HuH-7.5 (cell line): ENCODE results near the gene CEACAM18.
A peak's percentile ranks its signal among the peaks of the same experiment; 100 is the strongest.
"Not testable (repeated sequence)": the region's sequence is repeated elsewhere in the genome, so short reads cannot be mapped to it uniquely, and the experiment has no call there.

ENCODE experiments used
- DNase-seq: peaks from one replicate; pipeline ENCODE4 v3.0.0; 2011; ENCODE audit warnings: low spot score

CEACAM18 gene

DNA sequence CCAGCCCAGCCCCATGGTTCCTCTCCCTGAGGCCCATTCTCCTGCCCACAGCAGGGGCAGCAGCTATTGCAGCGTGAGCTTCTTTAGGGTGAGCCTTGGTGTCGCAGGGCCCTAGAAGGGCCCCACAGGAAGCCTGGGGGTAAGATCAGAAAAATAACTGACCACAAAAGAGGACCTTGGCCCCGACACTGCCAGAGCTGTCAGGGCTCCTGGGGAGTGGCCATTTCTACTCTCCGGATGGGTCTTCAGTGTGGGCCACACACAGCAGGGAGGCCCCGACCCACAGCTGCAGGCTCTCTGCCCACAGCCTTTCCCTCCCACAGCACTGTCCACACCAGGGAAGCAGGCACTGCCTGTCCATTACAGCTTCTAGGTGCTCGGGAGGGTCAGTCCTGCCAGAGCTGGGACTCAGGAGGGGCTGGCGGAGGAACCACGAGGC is 16.6 kb upstream of the CEACAM18 start:
- DNase-seq, result no peak

DNA sequence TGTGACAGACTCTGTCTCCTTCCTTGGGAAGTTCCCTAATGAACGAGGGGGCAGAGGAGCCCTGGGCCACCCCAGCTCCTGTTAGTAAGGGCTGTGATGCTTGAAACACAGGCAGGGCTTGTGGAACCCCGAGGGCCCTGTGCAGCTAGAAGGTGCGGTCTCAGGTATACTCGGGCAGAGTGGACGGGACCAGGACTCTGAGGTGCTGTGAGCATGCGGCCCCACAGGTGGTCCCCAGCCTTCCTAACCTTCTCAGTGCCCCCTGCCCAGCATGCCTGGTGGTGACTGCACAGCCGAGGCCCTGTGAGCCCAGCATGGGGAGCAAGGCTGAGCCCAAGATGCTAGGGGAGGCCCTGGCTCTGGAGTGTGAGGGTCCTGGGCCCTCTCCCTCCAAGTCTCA is 16.1 kb upstream of the CEACAM18 start:
- no peak for DNase-seq

DNA sequence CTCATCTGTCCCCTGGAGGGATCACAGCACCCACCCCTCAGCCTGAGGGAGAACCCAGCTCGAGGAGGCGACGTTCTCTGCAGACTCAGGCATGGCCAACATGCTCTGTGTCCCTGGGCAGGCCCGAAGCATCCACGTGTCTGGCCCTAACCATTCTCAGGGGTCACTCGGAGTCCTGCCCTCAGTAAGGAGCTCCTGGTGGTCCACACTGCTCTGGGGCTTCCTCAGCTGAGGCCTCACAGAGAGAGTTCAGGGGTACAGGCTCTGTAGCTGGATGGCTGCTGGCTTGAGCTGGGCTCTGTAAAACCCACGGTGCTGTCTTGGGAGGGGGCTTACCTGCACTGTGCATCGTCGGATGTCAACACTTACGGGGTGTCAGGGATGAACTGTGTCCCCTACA is 15.7 kb upstream of the CEACAM18 start:
- no peak for DNase-seq

DNA sequence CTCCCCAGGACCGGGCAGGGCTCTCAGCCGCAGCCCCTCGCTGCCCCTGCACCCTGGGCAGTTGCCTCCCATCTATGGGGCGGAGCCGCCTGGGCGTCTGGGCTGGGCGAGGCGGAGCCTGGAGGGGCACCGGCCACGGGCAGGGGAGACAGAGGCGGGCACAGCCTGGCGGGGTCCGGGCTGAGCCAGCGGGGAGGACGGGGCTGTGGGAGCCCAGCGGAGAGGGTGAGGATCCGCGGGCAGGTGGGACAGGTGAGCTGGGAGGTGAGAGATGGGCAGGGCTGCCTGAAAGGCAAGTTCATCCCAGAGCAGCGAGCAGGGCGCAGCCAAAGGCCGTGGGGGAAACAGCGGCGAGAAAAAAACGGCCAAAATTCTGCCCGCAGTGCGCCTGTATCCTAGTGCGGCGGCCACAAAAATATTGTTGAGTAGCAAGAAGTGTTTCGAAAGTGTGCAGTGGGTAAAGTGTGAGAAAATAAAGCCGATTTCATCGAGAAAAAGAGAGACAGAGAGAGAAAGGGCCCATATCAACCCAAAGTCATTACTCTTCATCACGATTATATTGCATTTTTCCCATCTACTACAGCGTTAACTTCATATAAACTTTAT is 14.3 kb upstream of the CEACAM18 start:
- not testable (repeated sequence) for DNase-seq

DNA sequence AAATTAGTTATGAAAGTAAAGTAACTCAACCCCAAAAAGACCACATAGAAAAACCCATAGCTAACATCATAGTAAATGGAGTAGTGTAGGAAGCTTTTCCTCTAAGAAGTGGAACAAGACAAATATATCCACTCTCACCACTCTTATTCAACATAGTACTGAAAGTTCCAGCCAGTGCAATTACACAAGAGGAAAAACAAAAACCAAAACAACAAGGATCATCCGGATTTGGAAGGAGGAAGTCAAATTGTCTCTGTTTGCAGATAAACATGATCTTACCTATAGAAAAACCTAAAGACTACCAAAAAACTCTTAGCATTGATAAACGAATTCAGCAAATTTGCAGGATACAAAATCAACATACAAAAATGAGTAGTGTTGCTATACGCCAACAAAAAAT is 11.6 kb upstream of the CEACAM18 start:
- DNase-seq, result no peak

DNA sequence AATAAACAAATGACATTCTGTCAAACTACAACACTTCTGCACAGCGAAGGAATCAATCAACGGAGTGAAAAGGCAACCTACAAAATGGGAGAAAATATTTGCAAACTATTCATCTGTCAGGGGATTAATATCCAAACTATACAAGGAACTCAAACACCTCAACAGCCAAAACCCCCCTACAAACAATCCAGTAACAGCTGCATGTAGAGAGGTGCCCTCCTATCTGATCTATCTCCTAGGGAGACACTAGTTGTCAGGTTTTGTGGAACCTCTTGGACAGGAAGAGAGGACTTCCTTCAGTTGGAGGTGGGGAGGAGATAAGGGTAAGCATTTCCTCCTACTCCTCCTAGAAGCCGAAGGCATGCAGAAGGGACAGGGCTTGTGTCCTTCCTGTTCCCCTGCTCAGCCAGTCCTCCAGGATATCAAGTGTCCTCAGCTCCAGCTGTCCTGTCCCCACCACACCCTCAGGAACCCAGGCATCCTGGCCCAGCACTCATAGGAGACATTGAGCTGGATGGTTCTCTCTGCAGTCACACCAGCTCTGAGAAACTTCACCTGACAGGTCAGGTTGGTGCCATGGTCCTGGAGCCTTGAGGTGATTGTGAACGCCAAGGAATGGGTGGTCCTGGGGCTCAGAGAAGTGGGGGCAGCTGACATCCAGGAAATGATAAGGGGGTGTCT is 10.3 kb upstream of the CEACAM18 start:
- DNase-seq, result no peak

DNA sequence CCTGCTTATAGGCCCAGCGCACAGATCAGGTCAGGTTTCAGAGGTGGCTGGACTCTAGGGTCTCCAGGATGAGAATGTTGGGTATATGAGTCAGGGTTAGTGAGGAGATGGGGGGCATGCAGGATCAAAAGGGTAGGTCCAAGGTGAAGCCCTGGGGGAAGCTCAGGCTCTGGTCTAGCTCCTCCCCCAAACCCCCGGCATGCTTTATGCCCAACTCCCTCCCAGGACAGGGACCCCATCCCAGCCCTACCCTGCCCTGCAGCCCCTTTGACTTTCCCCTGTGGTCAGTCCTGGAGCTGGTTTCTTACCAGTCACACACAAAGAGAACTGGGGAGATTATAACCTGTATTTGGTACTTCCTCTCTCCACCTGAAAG is 9.8 kb upstream of the CEACAM18 start:
- DNase-seq, result no peak

DNA sequence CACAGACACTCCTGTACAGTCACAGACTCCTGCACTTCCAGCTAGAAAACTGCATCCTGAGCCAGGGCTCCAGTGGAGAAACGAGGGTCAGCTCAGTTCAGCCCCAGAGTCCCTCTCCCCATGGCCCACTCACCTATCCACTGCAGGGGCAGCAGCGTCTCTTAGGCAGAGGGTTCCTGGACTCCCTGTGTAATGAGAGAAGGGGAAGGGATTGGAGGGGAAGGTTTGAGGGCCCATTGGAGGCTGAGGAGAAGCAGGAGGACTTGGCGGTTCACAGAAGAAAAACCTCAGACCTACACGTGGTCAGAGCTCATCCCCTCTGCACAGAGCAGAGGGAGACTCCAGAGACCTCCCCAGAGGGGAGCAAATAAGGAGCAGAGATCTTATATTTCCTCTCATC is 9.2 kb upstream of the CEACAM18 start:
- no peak for DNase-seq

DNA sequence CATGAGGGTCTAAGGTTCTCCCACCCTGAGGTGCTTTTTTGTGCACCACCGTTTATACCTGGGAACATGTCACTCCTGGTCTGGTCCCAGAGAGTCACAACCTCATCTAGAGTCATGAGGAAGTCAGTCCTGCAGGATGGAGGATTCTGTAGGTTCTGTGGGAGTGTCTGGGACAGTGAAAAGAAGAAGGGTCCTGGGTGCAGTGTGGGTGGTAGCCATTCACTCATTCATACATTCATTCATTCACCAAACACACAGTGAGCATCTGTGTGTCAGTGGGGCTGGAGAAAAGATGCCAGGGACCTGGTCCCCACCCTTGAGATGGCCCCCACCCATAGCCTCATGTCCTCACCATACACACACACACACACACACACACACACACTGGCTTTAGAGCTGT is 8.7 kb upstream of the CEACAM18 start:
- no peak for DNase-seq

DNA sequence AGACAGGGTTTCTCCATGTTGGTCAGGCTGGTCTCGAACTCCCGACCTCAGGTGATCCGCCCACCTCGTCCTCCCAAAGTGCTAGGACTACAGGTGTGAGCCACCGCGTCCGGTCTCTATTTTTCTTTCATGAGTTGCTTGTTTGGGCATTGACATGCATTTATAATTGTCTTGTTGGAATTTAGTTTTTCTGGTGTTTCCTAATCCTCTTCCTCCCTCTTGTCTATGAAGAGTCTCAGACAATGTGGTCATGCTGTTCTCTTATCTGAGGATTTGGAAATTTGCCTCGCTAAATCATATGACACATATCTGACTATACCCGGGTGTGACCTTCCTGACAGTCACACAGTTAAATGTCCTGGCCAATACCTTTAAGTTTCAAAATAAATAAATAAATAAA is 7.4 kb upstream of the CEACAM18 start:
- no peak for DNase-seq

DNA sequence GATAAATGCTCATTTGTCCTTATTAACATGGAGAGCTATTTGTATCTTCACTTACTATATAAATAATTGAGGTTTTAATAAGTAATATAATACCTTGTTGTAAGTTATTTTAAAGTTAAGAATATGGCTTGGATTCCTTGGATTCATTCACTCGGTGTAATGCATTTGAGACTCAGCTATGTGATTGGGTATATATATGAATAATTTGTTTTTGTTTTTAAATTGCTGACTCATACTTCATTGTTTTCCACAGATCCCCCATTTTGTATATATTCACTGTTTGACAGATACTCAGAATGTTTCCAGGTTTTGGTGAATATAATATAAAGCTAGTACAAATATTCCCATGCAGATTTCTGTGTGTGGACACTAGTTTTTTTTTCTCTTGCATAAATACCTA is 6.8 kb upstream of the CEACAM18 start:
- no peak for DNase-seq

DNA sequence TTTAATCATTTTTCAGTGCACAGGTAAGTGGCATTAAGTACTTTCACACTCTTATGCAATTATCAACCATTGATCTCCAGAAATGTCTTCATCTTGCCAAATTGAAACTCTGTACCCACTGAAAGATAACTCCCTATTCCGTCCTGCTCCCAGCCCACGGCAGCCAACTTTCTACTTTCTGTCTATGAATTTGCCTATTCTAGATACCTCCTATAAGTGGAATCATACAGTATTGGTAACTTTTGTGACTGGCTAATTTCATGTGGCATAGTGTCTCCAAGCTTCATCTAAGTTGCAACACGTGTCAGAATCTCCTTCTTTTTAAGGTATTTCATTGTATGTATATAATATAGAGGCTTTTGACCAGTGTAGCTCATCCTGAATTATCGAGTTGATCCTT is 5.7 kb upstream of the CEACAM18 start:
- no peak for DNase-seq

DNA sequence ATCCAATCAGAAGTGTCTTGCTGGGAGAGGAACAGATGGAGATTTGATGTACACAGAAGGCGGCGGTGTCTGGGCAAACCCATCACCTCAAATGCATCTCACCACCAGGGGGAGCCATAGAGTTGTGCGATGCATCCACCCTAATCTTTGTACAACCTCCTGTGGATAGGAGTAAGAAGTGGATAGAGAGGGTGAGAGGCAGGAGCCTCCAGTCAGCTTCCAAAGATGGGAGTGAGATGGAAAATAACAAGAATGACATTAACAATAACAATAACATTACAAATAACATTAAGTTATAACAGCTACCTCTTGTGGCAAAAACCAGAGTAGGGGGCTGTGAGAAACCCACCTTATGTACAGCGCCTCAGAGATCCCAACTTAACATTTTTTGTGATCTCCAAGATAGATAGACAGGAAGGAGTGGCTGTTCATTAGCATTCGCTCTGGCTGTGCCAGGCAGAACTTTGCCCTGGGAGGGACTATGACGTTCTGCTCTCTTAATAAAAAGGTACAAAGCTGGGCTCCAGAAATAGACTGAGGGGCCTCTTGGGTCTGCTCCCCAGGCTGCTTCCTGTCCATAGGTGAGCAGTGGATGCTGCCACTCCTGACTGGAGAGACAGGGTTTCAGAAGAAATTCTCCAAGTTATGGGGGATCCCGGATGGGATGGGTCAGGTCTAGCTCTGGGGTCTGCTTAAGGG is 5.2 kb upstream of the CEACAM18 start:
- DNase-seq, result peak; percentile 64

DNA sequence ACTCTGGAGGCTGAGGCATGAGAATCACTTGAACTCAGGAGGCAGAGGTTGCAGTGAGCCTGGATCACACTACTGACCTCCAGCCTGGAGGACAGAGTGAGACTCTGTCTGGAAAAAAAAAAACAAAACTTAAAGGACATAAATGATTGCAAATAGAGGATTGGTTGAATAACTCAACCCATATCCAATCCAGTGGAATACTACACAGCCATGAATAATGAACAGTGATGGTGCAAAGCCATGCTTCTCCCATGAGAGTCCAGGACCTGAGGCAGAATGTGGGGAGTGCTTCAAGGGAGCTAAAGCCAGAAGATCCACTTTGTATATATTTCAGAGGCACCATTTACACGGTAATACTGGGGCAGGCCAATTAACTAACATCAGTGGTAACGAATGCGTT is 2.2 kb upstream of the CEACAM18 start:
- no peak for DNase-seq

DNA sequence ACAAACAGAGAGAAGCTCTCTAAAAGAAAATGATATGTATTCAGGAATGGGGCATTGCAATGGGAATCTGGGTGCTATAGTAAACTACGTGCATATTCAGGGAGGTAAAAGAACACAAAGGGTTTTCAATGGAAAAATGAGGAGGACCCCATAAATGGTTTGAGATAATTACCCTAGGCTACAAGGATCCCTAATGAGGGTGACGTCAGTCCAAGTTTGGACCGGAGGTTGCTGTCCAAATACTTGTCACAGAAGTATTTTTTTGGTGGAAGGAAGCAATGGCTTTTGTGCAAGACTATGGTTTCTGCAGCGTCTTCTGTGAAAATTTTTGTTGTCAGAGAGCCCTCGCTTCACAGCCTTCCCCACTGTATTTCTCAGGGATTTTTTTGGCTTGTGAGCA is 995 bp upstream of the CEACAM18 start:
- DNase-seq, result no peak

DNA sequence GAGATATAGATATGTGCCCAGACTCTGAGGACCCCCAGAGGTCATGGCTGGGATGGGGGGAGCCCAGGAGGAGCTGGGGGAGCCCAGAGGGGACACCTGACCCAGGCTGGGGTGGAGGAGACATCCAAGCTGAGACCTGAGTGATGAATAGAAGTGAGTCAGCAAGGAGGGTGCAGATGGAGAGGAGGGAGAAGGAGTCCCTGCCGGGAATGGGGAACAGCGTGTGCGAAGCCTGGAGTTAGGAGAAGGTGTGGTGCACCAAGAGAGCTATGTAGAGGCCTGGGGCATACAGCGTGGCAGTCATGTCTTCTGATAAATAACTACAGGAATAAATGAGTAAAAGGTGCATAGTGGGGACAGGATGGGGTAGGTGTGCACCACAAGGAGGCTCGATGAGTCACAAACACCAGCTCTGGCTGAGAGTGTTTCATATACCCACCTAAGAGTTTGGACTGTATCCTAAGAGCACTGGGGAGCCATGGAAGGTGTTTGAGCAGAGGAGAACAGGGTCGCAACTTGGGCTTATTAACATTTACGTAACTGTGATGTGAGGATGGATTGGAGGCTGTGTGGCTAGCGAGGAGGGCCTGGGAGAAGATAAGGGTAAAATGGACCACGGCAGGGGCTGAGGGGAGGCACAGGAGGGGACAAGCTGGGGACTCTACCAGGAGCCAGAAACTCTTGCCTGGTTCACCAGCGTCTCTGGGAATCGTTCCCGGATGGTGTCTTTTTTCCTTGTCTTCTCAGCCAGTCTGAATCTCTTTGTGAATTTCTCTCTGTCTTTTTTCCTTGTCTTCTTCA is 1.4 kb downstream of the CEACAM18 start:
- DNase-seq, result no peak

DNA sequence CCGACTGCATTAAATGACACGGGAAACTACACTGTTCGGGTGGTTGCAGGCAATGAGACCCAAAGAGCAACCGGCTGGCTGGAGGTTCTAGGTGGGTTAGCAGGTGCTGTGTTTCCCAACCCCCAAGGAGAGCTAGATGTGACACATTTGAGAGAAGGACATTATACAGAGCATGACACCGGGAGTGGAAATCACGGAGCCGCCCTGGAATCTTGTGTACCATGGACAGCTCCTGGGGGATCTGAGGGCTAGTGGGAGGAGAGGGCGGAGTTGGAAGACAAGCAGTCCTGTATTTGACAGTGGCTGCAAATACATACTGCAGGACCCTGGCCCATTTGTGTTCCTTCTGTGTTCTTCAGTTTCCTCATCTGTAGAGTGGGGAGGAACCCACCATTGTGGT is 2.3 kb downstream of the CEACAM18 start:
- DNase-seq, result no peak

DNA sequence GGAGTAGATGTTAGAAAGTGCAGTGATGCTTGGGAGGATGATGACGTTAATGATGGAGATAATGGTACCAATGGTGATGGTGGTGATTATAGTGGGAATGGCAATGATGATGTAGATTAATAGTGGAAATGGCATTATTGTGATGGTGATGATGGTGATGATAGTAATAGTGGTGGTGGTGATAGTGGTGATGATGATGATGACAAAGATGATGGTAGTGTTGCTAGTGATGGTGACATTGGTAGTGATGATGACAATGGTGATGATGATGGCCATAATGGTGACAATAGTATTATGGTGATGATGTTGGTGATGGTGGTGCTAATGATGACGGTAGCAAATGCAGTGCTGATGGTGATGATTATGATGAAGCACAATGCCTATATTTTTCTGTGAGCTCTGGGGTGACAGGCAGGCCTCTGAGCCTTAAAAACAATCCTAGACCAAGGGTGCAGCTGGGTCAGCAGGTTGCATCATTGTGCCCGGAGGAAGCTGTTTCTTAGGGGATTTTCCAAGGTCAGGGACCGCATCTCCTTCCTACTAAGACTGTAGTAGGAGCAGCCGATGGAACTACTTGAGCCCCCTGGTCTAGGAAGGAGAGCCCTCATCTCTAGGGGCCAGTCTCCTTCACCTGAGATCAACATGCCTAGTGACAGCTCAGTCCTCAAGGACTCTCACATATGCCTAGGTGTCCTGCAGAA is 7.8 kb downstream of the CEACAM18 start:
- DNase-seq, result no peak

DNA sequence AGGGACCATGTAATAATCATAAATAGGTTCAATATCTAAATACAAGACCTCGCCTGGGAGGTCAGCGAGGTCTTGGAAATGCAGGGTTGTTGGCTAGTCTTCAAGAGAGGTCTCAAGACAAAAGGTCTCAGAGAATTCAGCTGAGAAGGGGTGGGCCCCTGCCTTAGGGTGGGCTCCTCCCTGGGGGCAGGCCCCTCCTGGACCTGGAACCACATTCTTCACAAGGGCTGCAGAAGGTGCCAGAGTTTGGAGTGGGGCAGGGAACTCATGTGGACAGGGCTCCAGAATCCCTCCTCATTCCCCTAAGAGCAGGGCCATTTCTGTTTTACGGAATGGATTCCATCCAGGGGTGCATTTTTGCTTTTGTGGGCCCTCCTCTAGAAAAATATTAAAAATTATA is 10.2 kb downstream of the CEACAM18 start:
- no peak for DNase-seq

DNA sequence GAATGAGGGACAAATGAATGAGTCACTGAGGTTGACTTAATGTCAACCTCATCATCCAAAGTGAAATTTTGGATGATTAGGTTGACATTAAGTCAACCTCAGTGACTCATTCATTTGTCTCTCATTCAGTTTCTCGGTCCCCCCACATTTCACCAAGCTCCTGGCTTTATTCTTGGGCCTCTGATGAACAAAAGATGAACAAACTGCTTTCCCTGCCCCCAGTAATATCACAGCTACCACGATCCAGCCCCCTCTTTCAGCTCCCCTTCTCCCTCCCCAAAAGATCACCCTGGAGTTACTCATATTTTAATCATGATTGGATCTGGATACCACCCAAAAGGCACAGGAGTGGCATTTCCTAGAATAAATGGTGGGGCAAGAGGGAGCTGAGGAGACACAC is 10.8 kb downstream of the CEACAM18 start:
- no peak for DNase-seq

DNA sequence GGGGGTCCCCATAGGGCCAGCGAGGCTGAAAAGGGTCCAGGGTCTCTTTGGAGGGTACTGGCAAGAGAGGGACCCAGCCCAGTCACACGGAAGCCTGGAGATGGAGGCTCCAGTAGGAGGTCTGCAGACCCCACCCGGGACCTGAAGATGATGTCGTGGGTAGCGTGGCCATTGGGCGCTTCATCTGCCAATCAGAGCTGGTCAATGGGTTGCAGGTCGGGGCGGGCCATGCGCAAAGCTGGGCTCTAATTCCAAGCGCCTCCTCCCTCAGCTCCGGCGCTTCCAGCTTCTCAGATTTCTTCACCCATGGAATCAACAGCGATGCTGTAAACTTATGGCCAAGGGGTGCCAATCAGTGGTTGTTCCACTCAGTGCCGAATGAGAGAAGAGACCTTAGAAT is 12.3 kb downstream of the CEACAM18 start:
- no peak for DNase-seq

DNA sequence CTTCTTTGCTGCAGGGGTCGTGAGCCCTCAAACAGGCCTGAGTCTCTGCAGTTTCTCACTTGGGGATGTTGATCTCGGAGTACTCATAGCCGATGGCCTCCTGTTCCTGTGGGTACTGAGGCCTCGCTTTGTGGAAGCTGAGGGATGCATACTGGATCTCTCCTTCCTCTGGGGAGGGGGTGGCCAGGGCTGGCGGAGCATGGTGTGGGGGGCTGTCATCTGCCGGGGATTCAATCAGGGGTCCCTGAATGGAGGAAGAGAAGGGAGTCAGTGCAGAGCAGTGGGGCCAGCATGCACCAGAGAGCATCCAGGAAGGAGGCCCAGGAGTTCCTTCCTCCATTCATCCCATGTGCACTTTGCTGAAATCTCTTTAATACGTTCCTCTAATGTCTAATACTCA is 13.2 kb downstream of the CEACAM18 start:
- DNase-seq, result no peak
